HG03571 (cell line): ENCODE data around the gene CCDC188.

ENCODE experiments used
- ATAC-seq: cut with Tn5 transposase; IDR thresholded peaks from one replicate; pipeline ENCODE4 v1.9.1; 2021; ENCODE audit not compliant: unreplicated experiment

CCDC188 gene

DNA sequence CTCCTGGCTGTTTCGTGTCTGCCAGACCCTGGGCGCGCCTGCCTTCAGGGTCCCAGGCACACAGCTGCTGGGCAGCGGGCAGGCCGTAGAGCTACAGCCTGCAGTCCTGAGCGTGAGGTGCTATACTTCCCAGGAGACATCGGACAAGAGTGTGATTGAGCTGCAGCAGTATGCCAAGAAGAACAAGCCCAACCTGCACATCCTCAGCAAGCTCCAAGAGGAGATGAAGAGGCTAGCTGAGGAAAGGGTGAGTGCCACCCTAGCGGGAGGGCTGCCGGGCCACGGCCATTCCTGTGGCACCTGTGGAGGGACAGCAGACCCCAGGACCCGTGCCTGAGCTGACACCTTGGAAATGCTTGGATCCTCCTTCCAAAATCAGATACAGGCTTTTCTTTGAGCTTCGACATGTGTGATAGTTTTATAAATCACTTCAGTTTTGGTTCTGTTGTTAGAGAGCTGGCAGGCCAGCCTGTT lies 42.1 kb downstream of the CCDC188 start:
- no peak for ATAC-seq

DNA sequence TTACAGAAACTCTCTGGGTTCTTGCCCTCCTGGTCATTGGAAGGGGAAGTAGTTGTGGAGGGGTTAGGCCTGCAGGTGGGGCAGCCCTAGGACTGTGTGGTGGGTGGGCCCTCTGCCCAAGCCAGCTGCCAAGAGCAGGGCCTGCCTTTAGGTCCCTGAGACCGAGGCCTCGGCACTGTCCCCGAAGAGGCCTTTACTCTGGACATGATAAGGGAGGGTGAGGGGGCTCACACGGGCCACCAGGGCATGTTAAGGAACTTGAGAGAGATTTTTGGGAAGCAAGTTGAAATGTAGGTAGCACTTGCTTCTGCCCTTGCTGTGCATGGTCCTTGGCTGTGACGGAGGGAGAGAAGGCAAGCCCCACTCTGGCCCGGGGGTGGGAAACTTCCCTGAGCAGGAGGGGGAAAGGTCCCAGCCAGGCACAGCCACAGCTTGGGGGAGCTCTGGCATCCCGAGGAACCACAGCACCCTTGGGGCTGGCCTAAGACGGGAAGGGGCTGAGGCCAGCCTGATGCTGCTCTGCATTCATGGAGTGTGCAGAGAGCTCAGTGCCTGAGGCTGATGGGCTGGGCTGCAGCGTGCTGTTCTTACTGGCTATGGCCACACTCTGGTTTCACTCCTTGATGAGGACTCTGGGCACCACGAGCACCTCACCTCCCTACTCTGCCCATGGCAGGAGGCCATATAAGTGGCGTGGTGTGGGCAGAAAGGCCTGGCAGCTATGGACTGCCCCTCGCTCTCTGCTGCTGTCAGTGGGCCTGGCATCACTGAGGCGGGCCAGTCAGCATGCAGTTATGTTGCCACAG lies 42.7 kb downstream of the CCDC188 start:
- ATAC-seq: no peak

DNA sequence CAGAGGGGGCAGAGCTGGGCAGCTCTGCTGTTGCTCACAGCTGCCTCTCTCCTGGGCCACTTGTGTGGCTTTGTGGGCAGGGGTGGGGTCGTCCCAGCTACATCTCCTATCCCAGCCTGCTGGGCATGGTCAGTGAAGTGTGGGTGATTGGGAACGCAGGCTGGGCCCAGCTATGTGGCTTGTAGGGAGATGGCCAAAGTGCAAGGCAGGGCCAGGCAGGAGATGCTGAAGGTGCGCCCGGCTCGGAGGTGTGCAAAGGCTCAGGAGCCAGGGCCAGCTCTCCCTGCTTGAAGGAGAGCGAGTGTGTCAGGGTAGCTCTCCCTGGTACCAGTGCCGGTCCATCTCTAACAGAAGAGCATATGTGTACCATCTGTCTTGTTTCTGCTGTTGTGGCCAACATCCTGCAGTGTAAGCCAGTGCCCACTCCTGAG lies 43.4 kb downstream of the CCDC188 start:
- no peak for ATAC-seq

DNA sequence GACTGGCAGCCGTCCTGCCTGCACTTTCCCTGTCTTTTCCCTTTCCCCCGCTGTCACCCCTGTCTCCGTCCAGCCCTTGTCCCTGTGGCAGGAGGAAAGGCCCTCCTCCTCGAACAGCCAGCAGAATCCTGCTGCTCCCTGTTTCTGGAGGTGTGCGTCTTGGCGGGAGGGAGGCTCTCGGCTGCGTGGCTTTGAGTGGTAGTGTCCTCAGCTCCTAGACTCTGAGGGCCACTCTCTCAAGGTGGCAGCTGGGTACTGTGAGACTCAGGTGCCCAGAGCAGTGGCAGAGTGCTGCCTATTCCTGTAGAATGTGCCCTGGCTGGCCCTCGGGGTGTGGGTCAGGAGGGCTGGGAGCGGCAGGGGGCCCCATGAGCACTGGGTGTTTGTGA lies 44.0 kb downstream of the CCDC188 start:
- ATAC-seq: no peak

DNA sequence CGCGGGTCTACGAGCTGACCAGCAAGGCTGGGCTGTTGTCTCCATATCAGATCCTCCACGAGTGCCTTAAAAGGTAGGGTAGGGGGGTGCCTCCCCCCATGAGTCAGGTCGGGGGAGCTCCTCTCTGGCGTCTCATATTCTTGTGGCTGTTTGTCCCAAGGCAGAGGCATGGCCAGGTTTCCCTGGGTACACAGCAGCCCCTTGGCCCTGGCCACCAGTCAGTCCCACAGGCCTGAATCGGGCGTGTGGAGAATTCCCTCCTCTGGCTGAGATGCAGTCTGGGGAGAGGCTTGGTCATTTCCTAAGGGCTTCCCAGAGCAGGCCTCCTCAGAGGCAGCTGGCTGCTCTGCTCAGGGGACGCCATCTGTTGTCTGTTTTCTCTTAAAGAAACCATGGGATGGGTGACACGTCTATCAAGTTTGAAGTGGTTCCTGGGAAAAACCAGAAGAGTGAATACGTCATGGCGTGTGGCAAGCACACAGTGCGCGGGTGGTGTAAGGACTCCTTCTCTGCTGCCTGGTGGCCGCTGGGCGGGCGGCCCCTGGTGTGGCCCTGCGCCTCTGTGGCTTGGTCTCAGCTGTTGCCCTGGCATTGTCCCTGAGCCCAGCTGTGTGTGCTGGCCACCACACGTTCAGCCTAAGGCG lies 44.5 kb downstream of the CCDC188 start:
- no peak for ATAC-seq

DNA sequence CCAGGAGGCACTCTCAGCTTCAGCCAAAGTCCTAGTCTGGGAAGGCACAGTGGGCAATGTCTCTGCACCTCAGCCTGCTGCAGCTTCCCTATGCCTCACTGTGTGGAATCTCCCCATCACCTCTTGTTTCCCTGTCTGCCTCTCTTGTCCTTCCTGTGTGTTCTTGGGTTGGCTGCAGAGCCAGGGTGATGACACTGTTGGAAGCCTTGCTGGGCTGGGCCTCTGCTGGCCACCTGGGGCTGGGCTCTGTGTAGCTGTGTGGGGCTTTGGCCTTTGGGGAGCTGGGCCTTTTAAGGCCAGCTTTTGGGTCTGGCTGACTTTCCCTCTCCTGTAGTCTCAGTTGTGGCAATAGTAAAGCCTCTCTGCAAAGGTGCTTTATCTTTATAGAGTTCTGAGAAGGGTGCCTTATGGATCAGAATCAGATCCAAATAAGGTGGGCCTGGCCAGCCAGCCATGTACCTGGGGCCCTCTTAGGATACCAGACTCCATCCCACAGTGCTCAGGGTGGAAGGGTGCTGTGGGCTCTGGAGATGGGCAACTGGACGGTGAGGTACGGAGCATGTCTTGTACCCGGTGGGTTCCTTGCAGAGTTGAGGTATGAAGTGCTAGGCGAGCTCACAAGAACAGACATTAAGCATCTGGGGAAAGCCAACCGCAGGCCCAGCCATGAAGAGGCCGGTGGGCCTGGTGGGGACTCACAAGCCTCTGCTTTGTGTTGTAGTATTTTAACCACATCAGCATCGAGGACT lies 45.2 kb downstream of the CCDC188 start:
- no peak for ATAC-seq

DNA sequence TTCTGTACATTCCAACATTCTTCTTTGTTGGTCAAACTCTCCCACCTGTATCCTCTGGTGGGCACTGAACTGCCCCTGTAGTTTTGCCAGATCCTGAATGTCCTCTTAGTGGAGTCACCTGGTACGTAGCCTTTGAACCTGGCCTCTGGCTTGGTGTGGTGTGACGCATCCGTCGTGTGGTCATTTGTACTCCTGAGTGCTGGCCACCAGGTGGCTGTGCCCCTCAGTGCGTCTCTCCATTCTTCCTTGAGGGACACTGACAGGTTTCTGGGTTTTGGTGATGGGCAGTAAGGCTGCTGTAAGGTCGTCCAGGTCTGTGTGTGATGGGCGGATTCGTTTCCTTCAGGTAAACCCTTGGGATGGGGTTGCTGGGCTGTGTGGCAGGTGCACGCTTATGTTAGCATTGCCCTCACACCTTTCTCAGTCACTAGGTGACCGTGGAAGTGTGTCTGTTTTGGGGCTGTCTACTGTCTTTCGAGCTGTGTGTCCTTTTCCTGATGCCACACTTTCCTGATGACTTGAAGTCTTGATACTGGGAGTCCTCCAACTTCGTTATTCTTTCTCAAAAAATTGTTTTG lies 48.6 kb downstream of the CCDC188 start:
- ATAC-seq: no peak

DNA sequence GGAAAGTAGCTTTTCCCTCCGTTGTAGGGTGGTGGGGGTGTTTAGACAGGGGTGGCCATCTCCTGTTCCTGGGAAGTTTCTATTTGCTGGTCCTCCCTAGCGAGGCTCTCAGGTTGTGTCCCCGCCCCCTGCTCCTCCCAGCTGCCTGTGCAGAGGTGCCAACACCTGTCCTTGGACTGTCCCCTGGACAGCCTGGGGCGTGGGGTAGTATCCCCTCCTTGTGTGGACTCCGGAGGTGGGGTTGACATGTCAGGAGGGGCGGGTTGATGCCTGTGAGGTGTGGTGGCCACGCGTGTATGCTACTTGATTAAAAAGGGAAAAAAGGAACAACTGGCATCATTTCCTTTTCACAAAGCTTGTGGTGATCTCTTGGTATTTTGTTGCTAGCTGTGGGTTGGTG lies 49.2 kb downstream of the CCDC188 start:
- ATAC-seq: no peak

DNA sequence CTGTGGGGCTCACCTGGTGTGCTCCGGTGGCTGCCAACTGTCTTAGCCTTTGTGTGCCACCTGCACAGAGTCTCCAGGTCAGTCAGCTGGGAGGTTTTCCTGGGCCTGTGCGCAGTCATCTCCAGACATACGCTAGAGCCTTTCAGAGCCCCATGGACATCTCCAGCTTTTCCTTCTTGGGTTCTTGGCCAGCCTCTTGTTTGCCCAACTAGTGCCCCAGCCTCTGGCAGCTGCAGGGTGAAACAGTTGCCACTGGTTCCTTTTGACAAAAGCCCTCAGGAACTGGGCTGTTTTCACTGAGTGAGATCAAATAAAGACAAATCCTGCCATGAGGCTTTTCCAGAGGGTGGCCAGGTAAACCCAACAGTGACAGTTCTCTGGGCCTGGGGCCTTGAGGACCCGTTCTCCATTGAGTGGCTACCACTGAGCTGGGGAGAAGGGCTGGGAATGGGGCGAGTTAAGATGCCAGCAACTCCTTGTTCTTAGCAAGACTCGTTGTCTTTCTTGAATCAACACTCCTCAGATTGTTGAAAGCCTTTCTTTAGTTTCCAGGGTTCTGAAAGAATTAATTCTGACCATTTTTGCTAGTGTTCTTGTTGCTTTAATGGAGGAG lies 51.6 kb downstream of the CCDC188 start:
- no peak for ATAC-seq
